GM23338 (cell line): ENCODE measurements around the gene VEGFD. TPM values are rescaled to one million over a fixed set of nuclear protein-coding genes. Genes with fewer than 3 reads are reported as not detected.

ENCODE experiments used
- ATAC-seq: fragments of 200-7000 bp; cut with Tn5 transposase; 3 replicates; pipeline ENCODE4 v1.9.1; 2020
- DNase-seq: peaks from one replicate; pipeline ENCODE4 v3.0.0-alpha.2; 2015; ENCODE audit warnings: low spot score
- H2AFZ ChIP-seq: fragments of 200-600 bp; sonication (generic); 2 replicates; pipeline ENCODE4 v1.8.0; 2016; ENCODE audit warnings: antibody characterized with exemption, mild to moderate bottlenecking, moderate library complexity
- H3F3A ChIP-seq: fragments of 200-600 bp; sonication (generic); replicated peaks from 2 replicates; pipeline ENCODE4 v1.8.0; 2017; ENCODE audit warnings: antibody characterized with exemption, mixed run types, low read depth
- H3K27ac ChIP-seq: fragments of 200-600 bp; sonication (generic); 2 replicates; pipeline ENCODE4 v1.6.1; 2016; ENCODE audit warnings: low read depth
- H3K27me3 ChIP-seq: fragments of 200-600 bp; sonication (generic); 2 replicates; pipeline ENCODE4 v1.8.0; 2016; ENCODE audit warnings: mild to moderate bottlenecking, mixed run types, moderate library complexity; ENCODE audit not compliant: insufficient read depth
- H3K36me3 ChIP-seq: fragments of 200-600 bp; sonication (generic); 2 replicates; pipeline ENCODE4 v1.8.0; 2016; ENCODE audit warnings: mild to moderate bottlenecking; ENCODE audit not compliant: insufficient read depth
- H3K4me1 ChIP-seq: fragments of 200-600 bp; sonication (generic); 2 replicates; pipeline ENCODE4 v1.8.0; 2016; ENCODE audit warnings: mild to moderate bottlenecking, moderate library complexity; ENCODE audit not compliant: insufficient read depth
- H3K4me2 ChIP-seq: fragments of 200-600 bp; sonication (generic); 2 replicates; pipeline ENCODE4 v1.7.1; 2017; ENCODE audit warnings: mixed run types
- H3K4me3 ChIP-seq: fragments of 200-600 bp; sonication (generic); 2 replicates; pipeline ENCODE4 v1.6.1; 2016; ENCODE audit warnings: mixed run types
- H3K79me2 ChIP-seq: fragments of 200-600 bp; sonication (generic); replicated peaks from 2 replicates; pipeline ENCODE4 v1.8.0; 2017; ENCODE audit warnings: mild to moderate bottlenecking; ENCODE audit not compliant: insufficient read depth
- H3K9me2 ChIP-seq: fragments of 200-600 bp; sonication (generic); 2 replicates; pipeline ENCODE4 v1.8.0; 2017; ENCODE audit not compliant: insufficient read depth
- H4K20me1 ChIP-seq: fragments of 200-600 bp; sonication (generic); replicated peaks from 2 replicates; pipeline ENCODE4 v1.8.0; 2017; ENCODE audit warnings: mild to moderate bottlenecking; ENCODE audit not compliant: insufficient read depth
- H3K27ac Mint-ChIP-seq: 2 replicates; pipeline ENCODE4 v1.8.0; 2020; ENCODE audit warnings: inconsistent platforms, mild to moderate bottlenecking, moderate library complexity, mixed read lengths
- H3K27me3 Mint-ChIP-seq: 3 replicates; pipeline ENCODE4 v1.8.0; 2022; ENCODE audit warnings: low read depth, mild to moderate bottlenecking, moderate library complexity, mixed read lengths, inconsistent platforms; ENCODE audit not compliant: insufficient read depth, poor library complexity
- H3K36me3 Mint-ChIP-seq: 3 replicates; pipeline ENCODE4 v1.8.0; 2021; ENCODE audit warnings: low read depth, mild to moderate bottlenecking, inconsistent platforms, moderate library complexity, mixed read lengths
- H3K4me1 Mint-ChIP-seq: 3 replicates; pipeline ENCODE4 v1.8.0; 2020; ENCODE audit warnings: mild to moderate bottlenecking, inconsistent platforms, mixed read lengths
- H3K4me3 Mint-ChIP-seq: 3 replicates; pipeline ENCODE4 v1.8.0; 2021; ENCODE audit warnings: moderate library complexity, mild to moderate bottlenecking, inconsistent platforms, mixed read lengths
- H3K9me3 Mint-ChIP-seq: 3 replicates; pipeline ENCODE4 v1.8.0; 2020; ENCODE audit warnings: moderate library complexity, mild to moderate bottlenecking, inconsistent platforms, mixed read lengths
- CREB1 ChIP-seq: fragments of 250-450 bp; sonication (Bioruptor Pico); IDR thresholded peaks from 2 replicates; pipeline ENCODE4 v1.5.0; 2020; ENCODE audit warnings: low read depth, mild to moderate bottlenecking, moderate library complexity
- CTCF ChIP-seq, 2 experiments: fragments of 200-600 bp in 1 of 2; sonication (generic) in 1 of 2; conservative IDR thresholded peaks; 2 replicates each; pipeline versions ENCODE4 v1.5.1 to v1.6.1; 2016 to 2017; ENCODE audit warnings: antibody characterized with exemption in 2 of 2, low read depth in 2 of 2, mild to moderate bottlenecking in 2 of 2, moderate library complexity in 1 of 2
- ETS1 ChIP-seq: IDR thresholded peaks from 2 replicates; pipeline ENCODE4 v1.6.1; 2016; ENCODE audit warnings: antibody characterized with exemption
- EZH2 ChIP-seq: fragments of 200-600 bp; sonication (generic); IDR thresholded peaks from one replicate; pipeline ENCODE4 v1.8.0; 2017; ENCODE audit warnings: antibody characterized with exemption, mild to moderate bottlenecking, low read depth; ENCODE audit not compliant: unreplicated experiment
- EZH2phosphoT487 ChIP-seq: fragments of 200-600 bp; sonication (generic); IDR thresholded peaks from one replicate; pipeline ENCODE4 v1.8.1; 2018; ENCODE audit warnings: antibody characterized with exemption; ENCODE audit not compliant: unreplicated experiment
- JUNB ChIP-seq: IDR thresholded peaks from one replicate; pipeline ENCODE4 v1.6.1; 2016; ENCODE audit warnings: antibody characterized with exemption; ENCODE audit not compliant: unreplicated experiment
- NANOG ChIP-seq: IDR thresholded peaks from 2 replicates; pipeline ENCODE4 v1.6.1; 2016; ENCODE audit warnings: antibody characterized with exemption, borderline replicate concordance
- POLR2AphosphoS5 ChIP-seq: IDR thresholded peaks from 2 replicates; pipeline ENCODE4 v1.6.1; 2016; ENCODE audit warnings: antibody characterized with exemption, low read depth
- STAT1 ChIP-seq: IDR thresholded peaks from one replicate; pipeline ENCODE4 v1.6.1; 2016; ENCODE audit warnings: antibody characterized with exemption; ENCODE audit not compliant: unreplicated experiment
- ZNF114 ChIP-seq: fragments of 250-450 bp; sonication (Bioruptor Pico); IDR thresholded peaks from 2 replicates; pipeline ENCODE4 v1.5.0; 2020; ENCODE audit warnings: mild to moderate bottlenecking, moderate library complexity
- ZNF331 ChIP-seq: fragments of 250-450 bp; sonication (Bioruptor Pico); IDR thresholded peaks from 2 replicates; pipeline ENCODE4 v1.5.0; 2020; ENCODE audit warnings: low read depth, mild to moderate bottlenecking, moderate library complexity
- ZNF462 ChIP-seq: fragments of 250-450 bp; sonication (Bioruptor Pico); IDR thresholded peaks from 2 replicates; pipeline ENCODE4 v1.5.0; 2020; ENCODE audit warnings: mild to moderate bottlenecking, moderate library complexity
- polyA plus RNA-seq: library from polyadenylated mRNA; unstranded; fragments of >200 nt; fragmentation: Nextera tagmentation; extraction: Ambion mirVana; gene quantifications from 2 replicates; pipeline ENCODE4 v1.2.1, GENCODE V29; 2016
- total RNA-seq: library from RNA; depleted of rRNA; stranded (reverse); fragments of >200 nt; shearing (Covaris generic); gene quantifications from 2 replicates; pipeline ENCODE4 v1.2.3, GENCODE V29; 2014

Gene VEGFD
- total and polyA plus RNA-seq, 2 experiments from 2014 or later = 0.13 TPM; not detected in 1

- Histone ChIP-seq H3K4me1 (no peaks in the 10 kb centered on the region), H3K4me3 (no peak overlapping the region), H3K36me3 (no peaks in the 10 kb centered on the region), H3K4me2 (no peak overlapping the region), H3K79me2 (no peaks in the 10 kb centered on the region), H2AFZ (no peak overlapping the region), H3K9me2 (no peaks in the 10 kb centered on the region), H3K27ac (no peak overlapping the region), H3F3A (no peaks in the 10 kb centered on the region), H4K20me1 (no peaks in the 10 kb centered on the region), H3K27me3 (no peaks in the 10 kb centered on the region)
- TF ChIP-seq CTCF (conservative IDR thresholded peaks at IDR 0.05; ENCODE audit: low read depth in 2 of 2) (no peak), EZH2 (no peak), POLR2AphosphoS5 (no peak)
- ATAC-seq = no peak
- H3K4me3 Mint-ChIP-seq = no peak overlapping the region
- H3K36me3 Mint-ChIP-seq = peaks cover 16% of the 10 kb centered on the region; the same call in 2 of the 3 replicates
- H3K27ac Mint-ChIP-seq = no peak overlapping the region
- no peaks in the 10 kb centered on the region for H3K27me3 Mint-ChIP-seq
- H3K4me1 Mint-ChIP-seq = no peaks in the 10 kb centered on the region
- no peaks in the 10 kb centered on the region for H3K9me3 Mint-ChIP-seq
- DNase-seq = no peak
These were observed 62.1 kb downstream of the VEGFD start for GRCh38 chrX:15322072-15322471.

- Histone ChIP-seq H3K9me2 (no peaks in the 10 kb centered on the region), H2AFZ (no peak overlapping the region), H3F3A (no peaks in the 10 kb centered on the region), H3K36me3 (no peaks in the 10 kb centered on the region), H3K27ac (no peak overlapping the region), H3K27me3 (no peaks in the 10 kb centered on the region), H3K4me1 (no peaks in the 10 kb centered on the region), H3K4me3 (no peak overlapping the region), H3K79me2 (no peaks in the 10 kb centered on the region), H3K4me2 (no peak overlapping the region), H4K20me1 (no peaks in the 10 kb centered on the region)
- Mint-ChIP-seq H3K9me3 (no peaks in the 10 kb centered on the region), H3K4me1 (no peaks in the 10 kb centered on the region), H3K36me3 (peaks cover 16% of the 10 kb centered on the region; the same call in 2 of the 3 replicates), H3K27me3 (no peaks in the 10 kb centered on the region), H3K27ac (no peak overlapping the region), H3K4me3 (no peak overlapping the region)
- DNase-seq (no peak), ATAC-seq (no peak)
- TF ChIP-seq STAT1 = no peak
- no peak for TF ChIP-seq ETS1
- TF ChIP-seq POLR2AphosphoS5 = no peak
- no peak for TF ChIP-seq JUNB
- no peak for TF ChIP-seq ZNF331 (CRISPR knock-in tag)
- TF ChIP-seq EZH2phosphoT487 = no peak
- no peak for TF ChIP-seq ZNF462 (CRISPR knock-in tag)
- no peak for TF ChIP-seq NANOG
- TF ChIP-seq CREB1 (CRISPR knock-in tag) = no peak
- TF ChIP-seq ZNF114 (CRISPR knock-in tag) = no peak
These were observed 62.8 kb downstream of the VEGFD start for GRCh38 chrX:15321447-15321846.
